Inferior parietal cortex (tissue), 1 donor: ENCODE data around the gene MDN1.
"Not testable (repeated sequence)": the region's sequence is repeated elsewhere in the genome, so short reads cannot be mapped to it uniquely, and the experiment has no call there.

ENCODE experiments used
- DNase-seq: peaks from one replicate; pipeline ENCODE4 v3.0.0-alpha.2; 2016; ENCODE audit errors: extremely low spot score

The MDN1 gene

GRCh38 chr6:89660981-89661380 is 158.6 kb downstream of the MDN1 start:
- no peak for DNase-seq

- no peak for DNase-seq
Observed at GRCh38 chr6:89657445-89658158, 162.0 kb downstream of the MDN1 start.

GRCh38 chr6:89655122-89655521 is 164.5 kb downstream of the MDN1 start:
- no peak for DNase-seq

- DNase-seq: no peak
Observed at GRCh38 chr6:89650579-89650978, 169.0 kb downstream of the MDN1 start.

GRCh38 chr6:89649682-89650081 is 169.9 kb downstream of the MDN1 start:
- no peak for DNase-seq

- no peak for DNase-seq
Observed at GRCh38 chr6:89644864-89645263, 174.7 kb downstream of the MDN1 start.

- no peak for DNase-seq
Observed at GRCh38 chr6:89643406-89643805, 176.2 kb downstream of the MDN1 start.

GRCh38 chr6:89642956-89643355 is 176.6 kb downstream of the MDN1 start:
- DNase-seq: no peak

- DNase-seq: not testable (repeated sequence)
Observed at GRCh38 chr6:89641581-89641980, 178.0 kb downstream of the MDN1 start.

GRCh38 chr6:89640804-89641203 is 178.8 kb downstream of the MDN1 start:
- DNase-seq: no peak

- DNase-seq: peak; percentile 95
Observed at GRCh38 chr6:89638320-89639195, 181.0 kb downstream of the MDN1 start, which contains the start of gene LYRM2. Gene LYRM2, minus strand, starts transcription at chr6:89638747. Its CDS starts 31 bp downstream, at chr6:89638716.

- no peak for DNase-seq
Observed at GRCh38 chr6:89637960-89638319, 181.7 kb downstream of the MDN1 start.

GRCh38 chr6:89636412-89636811 is 183.2 kb downstream of the MDN1 start:
- DNase-seq: not testable (repeated sequence)

GRCh38 chr6:89630488-89630887 is 189.1 kb downstream of the MDN1 start:
- no peak for DNase-seq

- no peak for DNase-seq
Observed at GRCh38 chr6:89623749-89624148, 195.8 kb downstream of the MDN1 start.

- no peak for DNase-seq
Observed at GRCh38 chr6:89619567-89619966, 200.0 kb downstream of the MDN1 start.

- no peak for DNase-seq
Observed at GRCh38 chr6:89618026-89618425, 201.6 kb downstream of the MDN1 start.

GRCh38 chr6:89616531-89616930 is 203.1 kb downstream of the MDN1 start:
- no peak for DNase-seq

- DNase-seq: no peak
Observed at GRCh38 chr6:89615882-89616281, 203.7 kb downstream of the MDN1 start.

GRCh38 chr6:89613790-89614189 is 205.8 kb downstream of the MDN1 start:
- no peak for DNase-seq

- DNase-seq: no peak
Observed at GRCh38 chr6:89612121-89612520, 207.5 kb downstream of the MDN1 start.

- DNase-seq: no peak
Observed at GRCh38 chr6:89611666-89612065, 207.9 kb downstream of the MDN1 start.

- no peak for DNase-seq
Observed at GRCh38 chr6:89610149-89610642, 209.4 kb downstream of the MDN1 start.
